HEK293T (cell line): ENCODE results near the gene BAG3.

Source experiments
- CTCF ChIA-PET: fragments of 350-600 bp; formaldehyde crosslinking; extraction: SDS; loops from one replicate; lab custom pipeline; 2021; ENCODE audit warnings: antibody characterized with exemption, inconsistent platforms; lab: Yijun Ruan, JAX
- POLR2A ChIA-PET: fragments of 350-600 bp; formaldehyde crosslinking; extraction: SDS; loops from one replicate; lab custom pipeline; 2020; ENCODE audit warnings: antibody characterized with exemption, inconsistent platforms; lab: Yijun Ruan, JAX
- DNase-seq: peaks from one replicate; pipeline ENCODE4 v3.0.0; 2012; ENCODE audit warnings: mixed read lengths; ENCODE audit errors: extremely low spot score
- ARNT ChIP-seq: fragments of 450-650 bp; IDR thresholded peaks from 2 replicates; pipeline ENCODE4 v1.6.1; 2017; ENCODE audit warnings: mild to moderate bottlenecking
- BHLHE40 ChIP-seq: fragments of 450-650 bp; IDR thresholded peaks from 2 replicates; pipeline ENCODE4 v1.6.1; 2016; ENCODE audit warnings: mild to moderate bottlenecking, moderate library complexity, borderline replicate concordance
- CTBP1 ChIP-seq: fragments of 450-650 bp; IDR thresholded peaks from 2 replicates; pipeline ENCODE4 v1.6.1; 2016; ENCODE audit warnings: borderline replicate concordance
- ELF4 ChIP-seq: fragments of 450-650 bp; IDR thresholded peaks from 2 replicates; pipeline ENCODE4 v1.6.1; 2017; ENCODE audit warnings: antibody characterized with exemption
- FOXA1 ChIP-seq: fragments of 450-650 bp; IDR thresholded peaks from 2 replicates; pipeline ENCODE4 v1.6.1; 2016; ENCODE audit warnings: mild to moderate bottlenecking
- FOXK2 ChIP-seq: fragments of 450-650 bp; IDR thresholded peaks from 2 replicates; pipeline ENCODE4 v1.6.1; 2016; ENCODE audit warnings: mild to moderate bottlenecking
- FOXM1 ChIP-seq: fragments of 450-650 bp; IDR thresholded peaks from 2 replicates; pipeline ENCODE4 v1.6.1; 2017; ENCODE audit warnings: mild to moderate bottlenecking, borderline replicate concordance
- HDGF ChIP-seq: fragments of 450-650 bp; IDR thresholded peaks from 2 replicates; pipeline ENCODE4 v1.6.1; 2017; ENCODE audit warnings: antibody characterized with exemption, borderline replicate concordance
- L3MBTL2 ChIP-seq: fragments of 450-650 bp; conservative IDR thresholded peaks from 2 replicates; pipeline ENCODE4 v1.6.1; 2016; ENCODE audit warnings: mild to moderate bottlenecking
- LEF1 ChIP-seq: fragments of 450-650 bp; IDR thresholded peaks from 2 replicates; pipeline ENCODE4 v1.6.1; 2017; ENCODE audit warnings: mild to moderate bottlenecking, borderline replicate concordance
- NFRKB ChIP-seq: fragments of 450-650 bp; IDR thresholded peaks from 2 replicates; pipeline ENCODE4 v1.6.1; 2016; ENCODE audit warnings: mild to moderate bottlenecking, moderate library complexity
- PKNOX1 ChIP-seq: fragments of 450-650 bp; IDR thresholded peaks from 2 replicates; pipeline ENCODE4 v1.6.1; 2016
- SP1 ChIP-seq: fragments of 450-650 bp; IDR thresholded peaks from 2 replicates; pipeline ENCODE4 v1.6.1; 2017
- SUZ12 ChIP-seq: fragments of 450-650 bp; IDR thresholded peaks from 2 replicates; pipeline ENCODE4 v1.6.1; 2016; ENCODE audit warnings: mild to moderate bottlenecking
- TARDBP ChIP-seq: fragments of 450-650 bp; IDR thresholded peaks from 2 replicates; pipeline ENCODE4 v1.6.1; 2016
- ZNF384 ChIP-seq: fragments of 450-650 bp; IDR thresholded peaks from 2 replicates; pipeline ENCODE4 v1.6.1; 2016

The BAG3 gene

GRCh38 chr10:119620241-119621077 lies 30.7 kb upstream of the BAG3 start:
- POLR2A ChIA-PET = no interaction called here
- no peak for TF ChIP-seq BHLHE40
- TF ChIP-seq LEF1 = no peak
- no peak for TF ChIP-seq ELF4
- CTCF ChIA-PET = interaction anchor here (1.8 kb wide), 1 partner anchor 18 kb away, joined by 4 read pairs; no protein-coding TSS in a partner anchor
- no peak for DNase-seq

- POLR2A ChIA-PET = no interaction called here
Measured at GRCh38 chr10:119621078-119621384, 30.1 kb upstream of the BAG3 start.

DNA sequence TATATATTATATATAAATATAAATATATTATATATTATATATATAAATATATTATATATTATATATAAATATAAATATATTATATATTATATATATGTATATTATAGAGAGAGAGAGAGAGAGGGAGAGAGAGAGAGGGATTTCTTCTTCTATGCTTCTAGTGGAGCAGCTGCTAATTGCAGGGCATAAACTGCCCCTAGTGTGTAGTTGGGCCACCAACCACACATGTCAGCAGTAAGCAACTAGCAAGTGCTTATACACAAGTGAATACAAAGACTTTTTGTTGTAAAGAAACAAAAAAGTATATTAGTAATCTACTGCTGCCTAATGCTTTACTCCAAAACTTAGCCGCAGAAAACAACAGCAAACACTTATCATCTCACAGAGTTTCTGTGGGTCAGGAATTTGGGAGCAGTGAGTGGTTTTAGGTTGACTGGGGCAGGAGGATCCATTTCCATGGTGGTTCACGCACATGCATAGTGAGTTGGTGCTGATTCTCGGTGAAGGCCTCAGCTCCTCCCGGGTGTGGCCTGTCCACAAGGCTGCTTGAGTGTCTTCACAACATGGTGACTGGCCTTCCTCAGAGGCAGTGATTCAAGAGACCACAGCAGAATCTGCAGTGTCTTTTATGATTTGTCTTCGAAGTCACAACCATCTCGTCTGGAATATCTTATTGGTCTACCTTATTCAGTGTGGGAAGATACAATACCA lies 25.5 kb upstream of the BAG3 start:
- DNase-seq = no peak
- no peak for TF ChIP-seq TARDBP
- TF ChIP-seq L3MBTL2 = no peak
- no peak for TF ChIP-seq ZNF384
- TF ChIP-seq ARNT = no peak
- TF ChIP-seq HDGF = no peak
- TF ChIP-seq SUZ12 = no peak
- no peak for TF ChIP-seq NFRKB
- TF ChIP-seq ELF4 = no peak
- TF ChIP-seq CTBP1 = no peak
- no peak for TF ChIP-seq PKNOX1
- no peak for TF ChIP-seq SP1
- TF ChIP-seq FOXA1 = no peak
- no peak for TF ChIP-seq LEF1
- no peak for TF ChIP-seq BHLHE40
- no peak for TF ChIP-seq FOXK2
- TF ChIP-seq FOXM1 = no peak
- CTCF ChIA-PET = no interaction called here
- POLR2A ChIA-PET = no interaction called here

More at GRCh38 chr10:119621078-119621384, 30.1 kb upstream of the BAG3 start:
- DNase-seq = no peak
- CTCF ChIA-PET = interaction anchor here (1.8 kb wide), 1 partner anchor 18 kb away, joined by 4 read pairs; no protein-coding TSS in a partner anchor
- no peak for TF ChIP-seq LEF1

- TF ChIP-seq L3MBTL2 (no peak), FOXM1 (no peak), ARNT (no peak), FOXK2 (no peak), SUZ12 (no peak), PKNOX1 (no peak), FOXA1 (no peak), ELF4 (no peak), BHLHE40 (no peak), ZNF384 (no peak), LEF1 (no peak), NFRKB (no peak), SP1 (no peak), CTBP1 (no peak)
Measured at GRCh38 chr10:119630300-119630699, 20.9 kb upstream of the BAG3 start.

GRCh38 chr10:119633538-119634218 lies 17.5 kb upstream of the BAG3 start:
- ChIA-PET CTCF (interaction anchor here (0.6 to 0.9 kb wide), 3 partner anchors 17 to 1937 kb away, joined by 3 to 7 read pairs (median 3); no protein-coding TSS in a partner anchor), POLR2A (interaction anchor here (1.6 kb wide), 1 partner anchor 17 kb away, joined by 6 read pairs; the partner anchor contains the start of gene BAG3)
- no peak for DNase-seq
- TF ChIP-seq HDGF (no peak), SUZ12 (no peak), ZNF384 (no peak)

More at GRCh38 chr10:119630300-119630699, 20.9 kb upstream of the BAG3 start:
- ChIA-PET CTCF (no interaction called here), POLR2A (no interaction called here)
- DNase-seq = no peak

- no peak for DNase-seq
- ChIA-PET CTCF (interaction anchor here (0.6 to 0.9 kb wide), 2 partner anchors 32 to 1936 kb away, joined by 3 to 7 read pairs; no protein-coding TSS in a partner anchor), POLR2A (interaction anchor here (1.6 kb wide), 1 partner anchor 17 kb away, joined by 6 read pairs; the partner anchor contains the start of gene BAG3)
- TF ChIP-seq ZNF384 (0 out of 2 replicates have a peak, but pooled peaks have one; percentile 28), BHLHE40 (no peak), ELF4 (no peak), NFRKB (no peak), L3MBTL2 (no peak), TARDBP (no peak), ARNT (no peak), HDGF (no peak), FOXM1 (no peak)
Measured at GRCh38 chr10:119634219-119634544, 17.0 kb upstream of the BAG3 start.
